Subcutaneous adipose tissue (tissue), 4 donors: Measurements from ENCODE around the gene PGP. TPM values are rescaled to one million over a fixed set of nuclear protein-coding genes. Genes with fewer than 3 reads are reported as not detected.

Experiments
- total RNA-seq, 4 donors: library from RNA; depleted of rRNA; stranded (reverse); fragments of >200 nt; gene quantifications; one replicate each; pipeline ENCODE4 v1.1.0, GENCODE V29; 2016
- TF ChIP-seq, protein P1 (sequence below): fragments of 450-650 bp; IDR thresholded peaks from one replicate; pipeline ENCODE4 v1.5.1; 2016; ENCODE audit warnings: low read depth, mild to moderate bottlenecking, control low read depth, antibody characterized with exemption, moderate library complexity

PGP gene
- total RNA-seq, 4 donors from 2014 or later, result 7.7 to 21.1 (median 10.3) TPM

DNA sequence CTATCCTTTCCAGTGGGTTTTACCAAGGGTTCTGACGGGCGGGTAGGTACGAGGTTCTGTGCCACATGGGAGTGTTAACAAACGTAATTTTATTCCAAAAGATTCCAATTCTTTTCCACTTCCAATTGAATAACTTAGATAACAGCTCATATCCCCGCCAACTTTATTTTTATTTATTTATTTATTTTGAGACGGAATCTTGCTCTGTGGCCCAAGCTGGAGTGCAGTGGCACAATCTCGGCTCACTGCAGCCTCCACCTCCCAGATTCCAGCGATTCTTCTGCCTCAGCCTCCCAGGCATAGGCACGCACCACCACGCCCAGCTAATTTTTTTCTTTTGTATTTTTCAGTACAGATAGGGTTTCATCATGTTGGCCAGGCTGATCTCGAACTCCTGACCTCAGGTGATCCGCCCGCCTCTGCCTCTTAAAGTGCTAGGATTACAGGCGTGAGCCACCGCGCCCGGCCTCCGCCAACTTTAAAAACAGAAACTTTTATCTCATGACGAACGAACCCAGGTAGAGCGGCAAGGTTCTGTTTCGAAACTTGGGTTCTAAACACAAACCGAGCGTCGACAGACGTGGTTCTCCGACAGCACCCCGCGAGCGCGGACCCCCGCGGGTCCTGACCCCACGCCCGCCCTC, 36.1 kb upstream of the PGP start:
- TF ChIP-seq, protein P1, sequence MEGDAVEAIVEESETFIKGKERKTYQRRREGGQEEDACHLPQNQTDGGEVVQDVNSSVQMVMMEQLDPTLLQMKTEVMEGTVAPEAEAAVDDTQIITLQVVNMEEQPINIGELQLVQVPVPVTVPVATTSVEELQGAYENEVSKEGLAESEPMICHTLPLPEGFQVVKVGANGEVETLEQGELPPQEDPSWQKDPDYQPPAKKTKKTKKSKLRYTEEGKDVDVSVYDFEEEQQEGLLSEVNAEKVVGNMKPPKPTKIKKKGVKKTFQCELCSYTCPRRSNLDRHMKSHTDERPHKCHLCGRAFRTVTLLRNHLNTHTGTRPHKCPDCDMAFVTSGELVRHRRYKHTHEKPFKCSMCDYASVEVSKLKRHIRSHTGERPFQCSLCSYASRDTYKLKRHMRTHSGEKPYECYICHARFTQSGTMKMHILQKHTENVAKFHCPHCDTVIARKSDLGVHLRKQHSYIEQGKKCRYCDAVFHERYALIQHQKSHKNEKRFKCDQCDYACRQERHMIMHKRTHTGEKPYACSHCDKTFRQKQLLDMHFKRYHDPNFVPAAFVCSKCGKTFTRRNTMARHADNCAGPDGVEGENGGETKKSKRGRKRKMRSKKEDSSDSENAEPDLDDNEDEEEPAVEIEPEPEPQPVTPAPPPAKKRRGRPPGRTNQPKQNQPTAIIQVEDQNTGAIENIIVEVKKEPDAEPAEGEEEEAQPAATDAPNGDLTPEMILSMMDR, result no peak

DNA sequence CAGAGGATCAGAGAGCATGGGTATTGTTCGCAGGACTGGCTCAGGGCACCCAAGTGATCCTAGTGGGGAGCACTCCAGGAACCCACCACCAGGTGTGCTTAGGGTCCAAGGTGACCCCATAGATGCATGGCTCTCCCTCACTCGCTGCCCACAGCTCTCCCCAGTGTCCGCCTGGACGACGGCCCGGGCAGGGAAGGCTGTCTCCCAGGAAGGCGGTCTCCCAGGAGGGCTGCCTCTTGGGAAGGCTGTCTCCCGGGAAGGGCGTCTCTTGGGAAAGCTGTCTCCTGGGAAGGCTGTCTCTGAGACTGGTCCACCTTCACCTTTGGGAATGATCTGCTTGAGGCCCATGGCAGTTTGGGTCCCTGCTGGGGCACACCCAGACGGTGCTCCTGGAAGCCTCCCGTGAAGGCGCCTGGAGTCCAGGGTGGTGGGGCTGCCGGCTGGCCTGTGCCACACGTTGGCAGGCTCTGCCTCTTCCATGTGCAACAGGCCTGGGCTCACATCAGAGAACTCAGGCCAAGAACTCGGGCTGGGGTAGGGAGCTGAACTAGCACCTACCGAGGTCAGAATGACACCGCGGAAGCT, 31.8 kb upstream of the PGP start:
- TF ChIP-seq, protein P1, result no peak

DNA sequence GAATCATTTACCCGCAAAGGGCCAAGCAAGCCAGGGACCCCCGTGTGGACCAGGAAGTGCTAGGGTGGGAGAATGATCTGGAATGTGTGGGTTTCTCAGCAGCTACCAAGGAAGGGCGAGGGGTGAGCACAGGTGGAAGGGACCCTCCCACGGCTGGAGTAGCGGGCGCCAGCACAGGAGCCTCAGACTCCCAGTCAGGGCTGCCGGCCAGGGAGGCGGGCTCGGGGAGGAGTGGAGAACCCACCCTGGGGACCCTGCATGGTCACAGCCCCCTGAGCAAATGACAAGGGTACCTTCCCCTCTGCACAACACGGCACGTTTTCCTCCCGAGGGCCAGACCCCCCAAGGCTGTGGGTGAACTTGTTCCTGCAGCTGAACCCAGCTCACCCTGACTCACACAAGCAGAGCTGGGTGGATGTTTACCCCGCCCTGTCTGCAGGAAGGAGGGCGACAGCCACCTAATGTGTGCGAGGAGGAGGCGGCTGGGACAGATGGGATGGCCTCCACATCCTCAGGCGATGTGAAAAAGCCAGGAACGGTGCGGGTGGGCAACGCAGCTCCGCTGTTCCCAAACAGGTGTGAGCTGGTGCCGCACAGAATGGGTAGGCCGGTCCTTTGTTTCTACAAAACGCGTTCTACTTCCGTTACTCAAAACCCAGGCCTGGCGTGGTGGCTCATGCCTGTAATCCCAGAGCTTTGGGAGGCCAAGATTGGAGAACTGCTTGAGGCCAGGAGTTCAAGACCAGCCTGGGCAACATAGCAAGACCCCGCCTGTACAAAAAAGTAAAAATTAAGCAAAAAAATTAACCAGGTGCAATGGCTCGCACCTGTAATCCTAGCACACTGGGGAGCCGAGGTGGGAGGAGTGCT, 30.5 kb upstream of the PGP start:
- TF ChIP-seq, protein P1, result no peak

DNA sequence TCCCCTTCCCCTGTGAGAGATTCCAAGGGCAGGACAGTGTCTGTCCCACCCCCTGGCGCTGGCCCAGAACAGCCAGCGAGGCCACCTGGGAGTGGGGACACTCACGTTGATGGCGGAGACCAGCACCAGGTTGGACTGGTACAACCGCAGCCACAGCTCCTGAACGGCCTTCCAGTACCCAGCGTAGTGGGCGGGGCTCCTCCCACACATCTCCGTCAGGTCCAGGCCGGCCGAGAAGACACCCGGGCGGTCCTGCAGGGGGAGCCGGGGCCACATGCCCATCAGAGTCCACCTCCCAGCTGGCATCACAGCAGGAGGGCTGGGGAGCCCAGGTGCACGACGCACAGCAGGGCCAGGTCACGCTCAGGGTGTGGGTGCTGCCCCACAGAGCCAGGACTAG, 29.7 kb upstream of the PGP start:
- TF ChIP-seq, protein P1, result no peak

DNA sequence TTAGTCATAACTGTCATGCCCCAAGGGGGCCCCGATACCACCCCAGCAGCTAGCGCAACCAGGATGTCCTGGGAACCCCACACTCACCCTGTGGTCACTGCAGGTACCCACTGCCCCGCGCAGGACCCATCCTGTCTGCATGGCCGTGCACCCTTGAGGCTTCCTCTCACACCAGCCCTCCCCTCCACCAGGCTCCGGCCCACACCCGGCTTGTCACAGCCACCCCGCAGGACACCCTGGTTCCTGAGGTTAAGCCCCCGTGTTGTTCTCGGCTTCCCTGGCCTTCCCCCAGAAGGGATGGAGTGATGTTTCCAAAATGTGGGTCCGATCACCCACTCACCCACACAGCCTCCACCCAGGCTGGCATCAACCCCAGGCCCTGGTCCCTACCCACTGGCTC, 29.1 kb upstream of the PGP start:
- TF ChIP-seq, protein P1, result no peak

DNA sequence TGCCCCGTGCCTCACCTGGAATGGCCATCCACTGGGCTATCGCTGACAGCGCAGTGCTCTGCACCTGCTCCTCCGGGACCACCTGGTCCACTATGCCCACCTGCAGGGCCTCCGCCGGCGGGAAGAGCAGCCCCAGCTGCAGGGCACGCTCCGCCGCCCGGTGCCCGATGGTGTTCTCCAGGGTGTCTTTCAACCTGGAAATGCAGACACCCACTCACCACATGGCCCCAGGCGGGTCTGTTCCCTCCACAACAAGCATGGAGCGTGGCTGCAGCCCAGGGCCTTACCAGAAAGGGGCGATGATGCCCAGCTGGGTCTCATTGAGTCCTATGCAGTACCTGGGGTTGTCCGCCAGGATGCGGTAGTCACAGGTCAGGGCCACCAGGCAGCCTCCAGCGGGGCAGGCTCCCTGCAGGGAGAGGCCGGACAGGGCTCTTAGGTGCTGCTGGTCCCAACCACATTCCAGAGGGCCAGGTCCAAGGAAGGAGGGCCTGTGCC, 28.4 kb upstream of the PGP start:
- TF ChIP-seq, protein P1, result no peak

DNA sequence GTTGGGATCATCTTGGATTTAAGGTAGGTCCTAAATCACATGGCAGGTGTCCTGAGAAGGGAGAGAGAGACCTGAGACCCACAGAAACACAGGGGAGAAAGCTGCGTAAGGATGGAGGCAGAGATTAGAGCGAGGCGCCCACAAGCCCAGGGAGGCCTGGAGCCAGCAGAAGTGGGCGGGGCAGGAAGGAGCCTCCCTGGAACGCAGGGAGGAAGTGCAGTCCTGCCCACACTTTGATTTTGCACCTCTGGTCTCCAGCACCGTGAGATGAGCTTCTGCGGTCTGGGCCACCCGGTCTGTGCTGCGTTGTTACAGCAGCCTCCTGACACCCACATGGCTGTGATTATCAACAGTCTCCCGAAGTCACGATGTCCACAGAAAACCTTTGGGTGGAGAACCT, 28.0 kb upstream of the PGP start:
- TF ChIP-seq, protein P1, result no peak
